Measurements from ENCODE around the gene WDR91. TPM values are rescaled to one million over a fixed set of nuclear protein-coding genes. Genes with fewer than 3 reads are reported as not detected.

The WDR91 gene
- total RNA-seq, 1 experiment from 2014 or later = 10.1 TPM

DNA sequence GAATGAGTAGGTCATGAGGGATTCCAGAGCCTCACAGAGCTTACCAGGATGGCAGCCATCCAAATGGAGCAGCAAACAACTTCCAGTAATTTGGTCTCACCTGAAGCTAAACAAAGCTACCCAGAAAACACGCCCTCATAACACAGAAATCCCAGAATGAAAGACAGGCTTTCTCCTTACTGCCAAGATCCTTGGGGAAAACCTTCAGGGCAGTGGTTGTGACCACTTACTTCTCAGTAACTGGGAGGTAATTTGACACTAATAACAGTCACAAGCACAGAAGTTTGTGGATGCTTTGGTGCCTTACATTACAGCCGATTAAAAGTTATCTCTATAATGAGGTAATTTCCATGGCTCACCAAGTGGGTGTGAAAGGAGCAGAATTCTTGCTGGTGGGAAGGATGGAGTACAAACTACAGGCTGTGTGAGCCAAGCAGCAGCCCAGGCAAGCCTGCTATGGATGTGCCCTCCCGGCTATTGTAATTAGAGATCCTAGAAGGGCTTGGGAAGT, 10.4 kb downstream of the WDR91 start:
- POLR2A ChIA-PET = no interaction called here
- H3K9me3 ChIP-seq (ENCODE audit: control insufficient read depth in 1 of 2, insufficient read depth in 1 of 2, low read depth in 1 of 2, low read length in 2 of 2) = no peaks in the 10 kb centered on the region
- no peak for ATAC-seq
- H3K36me3 ChIP-seq (ENCODE audit: control insufficient read depth in 1 of 2, insufficient read depth in 2 of 2, low read length in 2 of 2) = peaks cover 2 to 3% of the 10 kb centered on the region in 2 experiments; a peak in 3 of 4 replicates
- H3K79me2 ChIP-seq (ENCODE audit: insufficient read depth, low read length) = no peaks in the 10 kb centered on the region
- no peak overlapping the region for H2AFZ ChIP-seq (ENCODE audit: low read depth, low read length, poor library complexity, severe bottlenecking)
- no peak overlapping the region for H3K27ac ChIP-seq (ENCODE audit: low read depth, low read length)
- no peak overlapping the region for H3K4me3 ChIP-seq (replicated peaks in 1 of 2; ENCODE audit: low read depth in 1 of 2, low read length in 2 of 2)
- no TSS peak for BruUV-seq (replicated peaks)
- DNase-seq (ENCODE audit: low read depth, low spot score) = no peak
- TF ChIP-seq YY1 (IDR thresholded peaks at IDR 0.05; ENCODE audit: extremely low read depth, insufficient replicate concordance, low read depth, low read length) = no peak
- no peak for TF ChIP-seq JUND (IDR thresholded peaks at IDR 0.05)
- no peak for TF ChIP-seq ZNF274 (IDR thresholded peaks at IDR 0.05; ENCODE audit: low read depth, low read length)
- no peak for TF ChIP-seq SP1 (IDR thresholded peaks at IDR 0.05; ENCODE audit: low read depth)
- TF ChIP-seq POLR2AphosphoS5 (IDR thresholded peaks at IDR 0.05; ENCODE audit: low read depth, low read length) = no peak
- TF ChIP-seq, protein P1, sequence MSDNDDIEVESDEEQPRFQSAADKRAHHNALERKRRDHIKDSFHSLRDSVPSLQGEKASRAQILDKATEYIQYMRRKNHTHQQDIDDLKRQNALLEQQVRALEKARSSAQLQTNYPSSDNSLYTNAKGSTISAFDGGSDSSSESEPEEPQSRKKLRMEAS (IDR thresholded peaks at IDR 0.05) = no peak
- TF ChIP-seq ZFX (IDR thresholded peaks at IDR 0.05) = no peak
- TF ChIP-seq, protein P2, sequence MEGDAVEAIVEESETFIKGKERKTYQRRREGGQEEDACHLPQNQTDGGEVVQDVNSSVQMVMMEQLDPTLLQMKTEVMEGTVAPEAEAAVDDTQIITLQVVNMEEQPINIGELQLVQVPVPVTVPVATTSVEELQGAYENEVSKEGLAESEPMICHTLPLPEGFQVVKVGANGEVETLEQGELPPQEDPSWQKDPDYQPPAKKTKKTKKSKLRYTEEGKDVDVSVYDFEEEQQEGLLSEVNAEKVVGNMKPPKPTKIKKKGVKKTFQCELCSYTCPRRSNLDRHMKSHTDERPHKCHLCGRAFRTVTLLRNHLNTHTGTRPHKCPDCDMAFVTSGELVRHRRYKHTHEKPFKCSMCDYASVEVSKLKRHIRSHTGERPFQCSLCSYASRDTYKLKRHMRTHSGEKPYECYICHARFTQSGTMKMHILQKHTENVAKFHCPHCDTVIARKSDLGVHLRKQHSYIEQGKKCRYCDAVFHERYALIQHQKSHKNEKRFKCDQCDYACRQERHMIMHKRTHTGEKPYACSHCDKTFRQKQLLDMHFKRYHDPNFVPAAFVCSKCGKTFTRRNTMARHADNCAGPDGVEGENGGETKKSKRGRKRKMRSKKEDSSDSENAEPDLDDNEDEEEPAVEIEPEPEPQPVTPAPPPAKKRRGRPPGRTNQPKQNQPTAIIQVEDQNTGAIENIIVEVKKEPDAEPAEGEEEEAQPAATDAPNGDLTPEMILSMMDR (IDR thresholded peaks at IDR 0.05 in 2 of 3, conservative IDR thresholded peaks at IDR 0.05 in 1 of 3; ENCODE audit: borderline replicate concordance in 1 of 3, insufficient read depth in 1 of 3, low read depth in 2 of 3, low read length in 2 of 3) = no peak
- no peaks in the 10 kb centered on the region for H3K27me3 ChIP-seq (ENCODE audit: insufficient read depth, low read length)
- no peaks in the 10 kb centered on the region for H3K4me1 ChIP-seq (ENCODE audit: control insufficient read depth in 1 of 2, insufficient read depth in 2 of 2, low read length in 2 of 2)
- H3K9ac ChIP-seq (ENCODE audit: low read length) = no peak overlapping the region
- no peaks in the 10 kb centered on the region for H3K9me2 ChIP-seq (ENCODE audit: insufficient read depth)
- H3K4me2 ChIP-seq (ENCODE audit: low read length) = no peak overlapping the region
- intact Hi-C loops (cut with micrococcal nuclease) = no loop called here
- CTCF ChIA-PET = no interaction called here
- no peaks in the 10 kb centered on the region for H4K20me1 ChIP-seq (ENCODE audit: insufficient read depth)
- RAD21 ChIA-PET (ENCODE audit: low non-redundant PET in 1 of 2, low total read pairs in 2 of 2, uncharacterized antibody in 2 of 2, unreplicated experiment in 2 of 2) = no interaction called here
